GM21619 (cell line): ENCODE results near the gene STRN4.
"Not testable (repeated sequence)": the region's sequence is repeated elsewhere in the genome, so short reads cannot be mapped to it uniquely, and the experiment has no call there.

Experiments
- ATAC-seq: cut with Tn5 transposase; IDR thresholded peaks from one replicate; pipeline ENCODE4 v1.9.1; 2021; ENCODE audit not compliant: unreplicated experiment

The STRN4 gene

DNA sequence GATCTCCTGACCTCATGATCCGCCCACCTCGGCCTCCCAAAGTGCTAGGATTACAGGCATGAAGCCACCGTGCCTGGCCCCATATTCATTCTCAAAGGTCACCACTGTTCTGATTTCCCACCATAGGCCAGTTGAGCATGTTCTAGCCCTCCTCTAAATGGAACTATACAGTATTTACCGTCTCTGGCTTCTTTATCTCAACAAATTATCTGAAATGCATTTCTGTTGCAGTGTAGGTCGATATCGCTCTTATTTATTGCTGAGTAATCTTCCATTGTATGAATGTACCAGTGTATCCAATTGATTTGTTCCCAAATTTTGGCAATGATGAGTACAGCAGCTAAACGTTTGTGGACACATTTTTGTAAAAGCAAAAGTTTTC lies 26.8 kb upstream of the STRN4 start:
- ATAC-seq = no peak

DNA sequence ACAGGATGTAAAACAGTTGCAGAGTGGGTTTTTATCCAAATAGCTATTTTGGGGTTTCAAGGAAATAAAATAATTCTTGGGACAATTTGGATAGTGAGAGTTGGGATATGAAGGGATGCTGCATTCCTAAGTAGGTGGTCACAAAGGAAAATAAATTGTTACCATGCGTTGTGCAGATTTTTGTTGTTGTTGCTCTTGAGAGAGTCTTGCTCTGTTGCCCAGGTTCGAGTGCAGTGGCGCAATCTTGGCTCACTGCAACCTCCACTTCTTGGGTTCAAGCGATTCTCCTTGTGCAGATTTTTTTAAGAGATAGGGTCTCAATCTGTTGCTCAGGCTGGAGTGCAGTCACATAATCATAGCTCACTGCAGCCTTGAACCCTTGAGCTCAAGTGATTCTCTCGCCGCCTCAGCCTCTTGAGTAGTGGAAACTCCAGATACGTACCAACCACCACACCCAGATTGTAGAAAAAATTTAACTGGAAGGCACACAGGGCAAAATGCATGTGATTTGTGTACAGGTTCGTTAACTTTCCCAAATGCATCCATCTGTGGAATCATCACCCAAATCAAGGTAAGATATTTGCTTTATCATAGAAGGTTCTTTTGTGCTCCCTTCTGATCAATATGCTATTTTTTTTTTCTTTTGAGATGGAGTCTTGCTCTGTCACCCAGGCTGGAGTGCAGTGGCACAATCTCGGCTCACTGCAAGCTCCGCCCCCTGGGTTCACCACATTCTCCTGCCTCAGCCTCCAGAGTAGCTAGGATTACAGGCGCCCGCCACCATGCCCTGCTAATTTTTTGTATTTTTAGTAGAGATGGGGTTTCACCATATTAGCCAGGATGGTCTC lies 26.1 kb upstream of the STRN4 start:
- no peak for ATAC-seq

DNA sequence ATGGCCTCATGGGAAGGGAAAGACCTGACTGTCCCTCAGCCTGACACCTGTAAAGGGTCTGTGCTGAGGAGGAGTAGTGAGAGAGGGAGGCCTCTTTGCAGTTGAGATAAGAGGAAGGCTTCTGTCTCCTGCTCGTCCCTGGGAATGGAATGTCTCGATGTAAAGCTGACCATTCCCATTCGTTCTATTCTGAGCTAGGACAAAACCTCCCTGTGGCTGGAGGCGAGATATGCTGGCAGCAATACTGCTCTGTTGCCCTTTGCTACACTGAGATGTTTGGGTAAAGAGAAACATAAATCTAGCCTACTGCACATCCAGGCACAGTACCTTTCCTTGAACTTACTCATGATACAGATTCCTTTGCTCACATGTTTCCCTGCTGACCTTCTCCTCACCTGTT lies 22.5 kb upstream of the STRN4 start:
- not testable (repeated sequence) for ATAC-seq

DNA sequence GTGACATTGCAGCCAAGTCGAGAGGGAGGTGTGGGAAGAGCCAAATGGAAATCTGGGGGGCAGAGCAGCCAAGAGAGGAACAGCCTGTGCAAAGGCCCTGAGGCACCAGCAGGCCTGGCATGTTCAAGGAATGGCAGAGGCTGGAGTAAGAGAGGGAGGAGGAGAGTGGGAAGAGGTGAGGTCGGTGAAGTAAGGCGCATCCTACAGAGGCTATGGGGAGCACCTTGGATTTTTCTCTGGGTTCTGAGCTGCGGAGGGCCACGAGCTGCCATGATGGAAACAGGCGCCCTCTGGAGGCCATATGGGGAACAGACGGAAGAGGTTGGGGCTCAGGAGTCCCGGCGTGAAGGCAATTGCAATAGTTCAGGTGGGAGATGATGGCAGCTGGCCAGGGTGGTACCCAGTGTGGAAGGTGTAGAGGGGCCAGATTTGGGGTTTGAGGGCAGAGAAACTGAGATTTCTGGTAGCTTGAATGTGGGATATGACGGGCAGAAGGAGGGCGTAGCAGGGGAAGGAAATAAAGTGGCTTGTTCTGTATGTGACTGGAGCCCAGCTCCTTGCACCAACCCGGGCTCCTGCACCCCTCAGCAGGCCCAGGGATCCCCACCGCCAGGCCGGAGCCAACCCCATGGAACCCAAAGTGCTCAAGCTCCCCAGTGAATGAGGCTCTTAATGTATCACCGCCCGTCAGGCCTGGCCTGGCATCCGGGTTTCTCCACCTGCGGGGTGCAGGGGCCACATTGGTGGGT lies 20.5 kb upstream of the STRN4 start:
- no peak for ATAC-seq

DNA sequence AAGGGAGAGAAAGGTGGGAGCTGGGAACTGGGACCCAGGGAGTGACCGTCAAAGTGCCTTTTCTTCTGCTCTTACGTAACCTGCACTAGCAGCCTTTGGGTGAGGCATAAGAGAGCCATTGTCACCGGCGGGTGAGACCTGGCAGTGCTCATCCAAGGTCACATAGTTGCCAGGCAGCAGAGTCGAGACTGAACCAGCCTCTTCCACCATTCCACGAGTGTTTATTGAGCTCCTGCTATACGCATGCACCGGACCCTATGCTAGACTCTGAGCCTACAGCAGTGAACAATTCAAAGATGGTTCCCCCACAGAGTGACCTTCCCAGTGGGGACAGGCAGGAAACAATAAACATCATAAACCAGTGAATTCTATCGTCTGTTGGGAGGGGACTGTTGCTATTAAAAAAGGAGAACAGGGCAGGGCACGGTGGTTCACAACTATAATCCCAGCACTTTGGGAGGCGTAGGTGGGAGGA lies 18.6 kb upstream of the STRN4 start:
- ATAC-seq = no peak

DNA sequence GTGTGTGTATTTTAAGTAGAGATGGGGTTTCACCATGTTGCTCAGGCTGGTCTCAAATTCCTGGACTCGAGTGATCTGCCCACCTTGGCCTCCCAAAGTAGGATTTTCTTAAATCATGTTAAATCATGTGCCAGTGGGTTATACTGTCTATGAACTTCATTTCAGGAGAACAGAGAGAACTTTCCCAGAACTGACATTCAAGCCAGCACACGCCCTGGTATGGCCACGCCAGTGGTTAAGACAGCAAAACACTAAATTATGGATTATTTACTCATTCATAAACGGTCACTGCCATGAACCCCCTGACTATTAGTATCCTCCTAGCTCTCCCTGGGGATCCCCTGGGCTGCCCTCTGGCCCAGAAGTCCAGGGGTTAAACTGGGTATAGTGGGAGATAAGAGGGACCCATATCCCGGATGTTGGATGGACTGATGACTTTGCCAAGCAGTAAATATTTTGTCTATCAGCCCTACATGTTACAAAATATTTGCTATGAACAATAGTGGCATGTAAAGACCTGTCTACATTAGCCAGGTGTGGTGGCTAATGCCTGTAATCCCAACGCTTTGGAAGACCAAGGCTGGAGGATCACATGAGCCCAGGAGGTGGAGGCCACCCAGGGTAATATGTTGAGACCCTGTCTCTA lies 16.1 kb upstream of the STRN4 start:
- ATAC-seq = no peak

DNA sequence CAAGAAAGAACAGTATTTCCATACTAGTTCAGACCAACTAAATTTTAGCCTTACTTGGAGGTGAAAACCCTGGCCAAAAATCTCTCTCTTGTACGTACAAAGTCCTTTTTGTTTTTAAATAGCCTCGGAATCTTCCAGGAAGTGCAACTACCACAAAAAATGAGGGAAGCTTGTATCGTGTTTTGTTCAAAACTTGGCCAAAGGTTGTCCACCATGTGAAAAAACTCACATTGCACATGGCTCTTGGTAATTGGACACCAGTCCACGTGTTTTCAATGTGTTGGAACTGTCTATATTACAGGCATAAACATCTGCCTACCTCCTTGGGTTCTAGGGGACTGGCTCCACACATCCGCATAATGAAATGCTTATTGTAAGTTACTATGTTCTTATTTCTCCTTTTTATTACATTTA lies 15.2 kb upstream of the STRN4 start:
- no peak for ATAC-seq

DNA sequence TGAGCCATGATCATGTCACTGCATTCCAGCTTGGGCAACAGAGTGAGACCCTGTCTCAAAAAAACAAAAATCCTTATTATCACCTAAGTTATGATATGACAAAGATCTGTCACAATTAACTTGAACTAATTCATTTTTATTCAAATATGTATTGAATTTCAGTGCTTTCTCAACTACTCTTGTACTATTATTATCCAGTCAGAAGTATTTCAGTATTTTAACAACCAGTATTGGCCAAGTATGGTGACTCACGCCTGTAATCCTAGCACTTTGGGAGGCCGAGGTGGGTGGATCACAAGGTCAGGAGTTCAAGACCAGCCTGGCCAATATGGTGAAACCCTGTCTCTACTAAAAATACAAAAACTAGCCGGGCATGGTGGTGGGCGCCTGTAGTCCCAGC lies 14.6 kb upstream of the STRN4 start:
- ATAC-seq = not testable (repeated sequence)

DNA sequence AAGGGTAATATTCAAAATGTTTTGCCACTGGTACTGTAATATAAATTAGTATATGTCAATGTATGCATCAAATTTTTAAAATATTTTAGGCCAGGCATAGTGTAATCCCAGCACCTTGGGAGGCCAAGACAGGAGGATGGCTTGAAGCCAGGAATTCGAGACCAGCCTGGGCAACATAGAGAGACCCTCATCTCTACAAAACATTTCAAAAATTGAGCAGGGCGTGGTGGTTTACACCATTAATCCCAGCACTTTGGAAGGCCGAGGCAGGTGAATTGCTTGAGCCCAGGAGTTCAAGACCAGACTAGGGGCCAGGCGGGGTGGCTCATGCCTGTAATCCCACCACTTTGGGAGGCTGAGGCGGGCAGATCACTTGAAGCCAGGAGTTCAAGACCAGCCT lies 14.1 kb upstream of the STRN4 start:
- no peak for ATAC-seq

DNA sequence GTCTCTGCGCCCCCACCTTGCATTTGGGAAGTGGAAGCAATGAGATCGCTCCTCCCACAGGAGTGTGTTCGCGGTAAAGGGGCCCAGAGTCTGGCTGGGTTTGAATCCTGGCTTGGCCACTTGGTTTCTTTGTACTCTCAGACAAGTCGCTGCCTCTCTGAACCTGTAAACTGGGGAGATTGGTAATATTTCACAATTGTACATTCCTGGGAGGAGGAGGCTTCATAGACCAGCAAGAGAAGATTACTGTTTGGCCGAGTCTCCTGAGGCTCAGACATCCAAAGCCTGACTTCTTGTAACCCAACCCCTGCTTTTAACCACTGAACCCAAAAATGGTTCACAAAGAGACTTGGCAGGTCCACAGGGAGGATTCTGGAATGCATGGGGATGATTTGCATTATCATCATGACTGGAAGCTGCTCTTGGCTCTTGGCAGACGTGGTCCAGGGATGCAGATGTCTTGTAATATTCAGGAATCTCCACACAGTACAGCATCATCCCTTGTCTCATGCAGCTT lies 13.6 kb upstream of the STRN4 start:
- no peak for ATAC-seq

DNA sequence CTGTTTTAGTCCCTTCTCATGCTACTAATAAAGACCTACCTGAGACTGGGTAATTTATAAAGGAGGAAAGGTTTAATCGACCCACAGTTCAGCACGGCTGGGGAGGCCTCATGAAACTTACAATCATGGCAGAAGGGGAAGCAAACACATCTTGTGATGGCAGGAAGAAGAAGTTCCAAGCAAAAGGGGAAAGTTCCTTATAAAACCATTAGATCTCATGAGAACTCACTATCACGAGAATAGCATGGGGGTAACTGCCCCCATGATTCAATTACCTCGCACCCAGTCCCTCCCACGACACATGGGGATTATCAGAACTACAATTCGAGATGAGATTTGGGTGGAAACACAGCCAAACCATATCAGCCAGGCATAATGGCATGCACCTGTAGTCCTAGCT lies 13.0 kb upstream of the STRN4 start:
- no peak for ATAC-seq

DNA sequence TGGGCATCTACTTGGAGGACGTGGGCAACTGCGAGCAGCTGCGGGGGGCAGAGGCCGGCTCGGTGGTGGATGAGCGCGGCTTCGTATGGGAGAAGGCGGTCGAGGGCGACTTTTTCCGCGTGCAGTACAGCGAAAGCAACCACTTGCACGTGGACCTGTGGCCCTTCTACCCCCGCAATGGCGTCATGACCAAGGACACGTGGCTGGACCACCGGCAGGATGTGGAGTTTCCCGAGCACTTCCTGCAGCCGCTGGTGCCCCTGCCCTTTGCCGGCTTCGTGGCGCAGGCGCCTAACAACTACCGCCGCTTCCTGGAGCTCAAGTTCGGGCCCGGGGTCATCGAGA lies 10.3 kb upstream of the STRN4 start:
- no peak for ATAC-seq

DNA sequence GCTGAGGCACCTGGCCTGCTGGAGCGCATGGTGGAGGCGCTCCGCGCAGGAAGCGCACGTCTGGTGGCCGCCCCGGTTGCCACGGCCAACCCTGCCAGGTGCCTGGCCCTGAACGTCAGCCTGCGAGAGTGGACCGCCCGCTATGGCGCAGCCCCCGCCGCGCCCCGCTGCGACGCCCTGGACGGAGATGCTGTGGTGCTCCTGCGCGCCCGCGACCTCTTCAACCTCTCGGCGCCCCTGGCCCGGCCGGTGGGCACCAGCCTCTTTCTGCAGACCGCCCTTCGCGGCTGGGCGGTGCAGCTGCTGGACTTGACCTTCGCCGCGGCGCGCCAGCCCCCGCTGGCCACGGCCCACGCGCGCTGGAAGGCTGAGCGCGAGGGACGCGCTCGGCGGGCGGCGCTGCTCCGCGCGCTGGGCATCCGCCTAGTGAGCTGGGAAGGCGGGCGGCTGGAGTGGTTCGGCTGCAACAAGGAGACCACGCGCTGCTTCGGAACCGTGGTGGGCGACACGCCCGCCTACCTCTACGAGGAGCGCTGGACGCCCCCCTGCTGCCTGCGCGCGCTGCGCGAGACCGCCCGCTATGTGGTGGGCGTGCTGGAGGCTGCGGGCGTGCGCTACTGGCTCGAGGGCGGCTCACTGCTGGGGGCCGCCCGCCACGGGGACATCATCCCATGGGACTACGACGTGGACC lies 9.7 kb upstream of the STRN4 start:
- ATAC-seq = no peak

DNA sequence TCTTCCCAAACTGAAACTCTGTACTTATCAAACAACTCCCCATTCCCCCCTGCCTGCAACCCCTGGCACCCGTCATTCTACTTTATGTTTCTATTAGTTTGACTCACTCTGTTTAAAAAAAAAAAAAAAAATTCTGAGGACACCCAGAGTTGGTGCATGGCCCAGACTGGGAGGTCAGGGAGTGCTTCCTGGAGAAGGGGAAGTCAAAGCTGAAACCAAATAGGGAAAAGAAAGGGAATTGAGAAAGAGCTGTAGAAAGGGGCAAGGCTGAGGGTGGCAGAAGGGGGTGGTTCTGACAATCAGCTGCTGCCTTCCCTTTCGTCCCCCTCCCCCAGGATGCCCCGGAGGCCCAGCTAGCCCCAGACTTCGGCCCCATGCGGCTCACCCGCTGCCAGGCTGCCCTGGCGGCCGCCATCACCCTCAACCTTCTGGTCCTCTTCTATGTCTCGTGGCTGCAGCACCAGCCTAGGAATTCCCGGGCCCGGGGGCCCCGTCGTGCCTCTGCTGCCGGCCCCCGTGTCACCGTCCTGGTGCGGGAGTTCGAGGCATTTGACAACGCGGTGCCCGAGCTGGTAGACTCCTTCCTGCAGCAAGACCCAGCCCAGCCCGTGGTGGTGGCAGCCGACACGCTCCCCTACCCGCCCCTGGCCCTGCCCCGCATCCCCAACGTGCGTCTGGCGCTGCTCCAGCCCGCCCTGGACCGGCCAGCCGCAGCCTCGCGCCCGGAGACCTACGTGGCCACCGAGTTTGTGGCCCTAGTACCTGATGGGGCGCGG lies 9.0 kb upstream of the STRN4 start:
- no peak for ATAC-seq

DNA sequence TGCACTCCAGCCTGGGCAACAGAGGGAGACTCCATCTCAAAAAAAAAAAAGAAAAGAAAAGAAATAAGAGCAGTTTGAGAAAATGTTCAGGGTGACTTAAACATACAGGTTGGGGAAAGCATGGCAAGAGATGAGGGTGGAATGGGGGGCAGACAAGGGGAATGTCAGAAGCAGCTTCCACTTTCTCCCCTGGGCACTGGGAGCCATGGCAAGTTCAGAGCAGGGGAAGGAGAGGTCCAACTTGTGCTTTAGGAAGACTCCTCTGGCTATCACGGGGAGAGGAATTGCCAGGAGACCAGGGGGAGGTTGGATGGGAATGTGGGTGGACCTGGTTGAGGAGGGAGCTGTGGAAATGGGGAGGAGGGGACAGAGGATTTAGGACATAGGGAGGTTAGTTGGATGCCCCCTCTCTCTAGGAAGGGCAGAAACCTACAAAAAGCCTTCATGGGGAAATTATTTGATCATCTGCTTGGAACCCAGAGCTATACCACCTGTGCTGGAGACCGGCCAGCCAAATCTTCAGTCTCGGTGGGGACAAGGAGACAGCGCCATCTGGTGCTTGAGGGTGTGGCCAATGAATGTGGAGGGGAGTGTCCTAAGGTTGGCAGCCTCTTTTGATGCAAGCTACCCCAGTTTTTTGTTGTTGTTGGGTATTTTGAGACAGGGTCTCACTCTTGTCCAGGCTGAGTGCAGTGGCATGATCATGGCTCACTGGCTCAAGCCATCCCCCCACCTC lies 7.3 kb upstream of the STRN4 start:
- ATAC-seq = no peak

DNA sequence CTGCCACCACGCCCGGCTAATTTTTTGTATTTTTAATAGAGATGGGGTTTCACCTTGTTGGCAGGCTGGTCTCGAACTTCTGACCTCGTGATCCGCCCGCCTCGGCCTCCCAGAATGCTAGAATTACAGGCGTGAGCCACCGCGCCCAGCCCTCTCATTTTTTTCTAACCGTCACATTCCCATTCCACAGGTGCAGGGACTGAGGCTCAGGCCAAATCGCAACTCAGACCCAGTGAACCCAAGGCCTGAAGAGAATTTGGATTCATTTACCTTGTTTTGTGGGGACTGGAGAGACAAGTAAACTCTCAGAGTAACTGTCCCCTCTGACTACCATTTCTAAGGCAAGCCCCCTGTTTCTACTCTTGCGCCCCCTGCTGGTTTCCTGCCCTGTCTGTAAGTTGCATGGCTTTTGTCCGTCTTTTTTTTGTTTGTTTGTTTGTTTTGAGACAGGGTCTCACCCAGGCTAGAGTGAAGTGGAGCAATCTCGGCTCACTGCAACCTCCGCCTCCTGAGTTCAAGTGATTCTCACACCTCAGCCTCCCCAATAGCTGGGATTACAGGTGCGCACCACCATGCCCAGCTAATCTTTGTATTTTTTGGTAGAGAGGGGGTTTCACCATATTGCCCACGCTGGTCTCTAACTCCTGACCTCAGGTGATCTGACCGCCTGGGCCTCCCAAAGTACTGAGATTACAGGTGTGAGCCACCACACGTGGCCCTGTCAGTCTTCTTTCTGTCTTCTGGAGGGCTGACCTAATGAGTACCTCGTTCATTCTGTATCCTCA lies 2.3 kb upstream of the STRN4 start:
- no peak for ATAC-seq

DNA sequence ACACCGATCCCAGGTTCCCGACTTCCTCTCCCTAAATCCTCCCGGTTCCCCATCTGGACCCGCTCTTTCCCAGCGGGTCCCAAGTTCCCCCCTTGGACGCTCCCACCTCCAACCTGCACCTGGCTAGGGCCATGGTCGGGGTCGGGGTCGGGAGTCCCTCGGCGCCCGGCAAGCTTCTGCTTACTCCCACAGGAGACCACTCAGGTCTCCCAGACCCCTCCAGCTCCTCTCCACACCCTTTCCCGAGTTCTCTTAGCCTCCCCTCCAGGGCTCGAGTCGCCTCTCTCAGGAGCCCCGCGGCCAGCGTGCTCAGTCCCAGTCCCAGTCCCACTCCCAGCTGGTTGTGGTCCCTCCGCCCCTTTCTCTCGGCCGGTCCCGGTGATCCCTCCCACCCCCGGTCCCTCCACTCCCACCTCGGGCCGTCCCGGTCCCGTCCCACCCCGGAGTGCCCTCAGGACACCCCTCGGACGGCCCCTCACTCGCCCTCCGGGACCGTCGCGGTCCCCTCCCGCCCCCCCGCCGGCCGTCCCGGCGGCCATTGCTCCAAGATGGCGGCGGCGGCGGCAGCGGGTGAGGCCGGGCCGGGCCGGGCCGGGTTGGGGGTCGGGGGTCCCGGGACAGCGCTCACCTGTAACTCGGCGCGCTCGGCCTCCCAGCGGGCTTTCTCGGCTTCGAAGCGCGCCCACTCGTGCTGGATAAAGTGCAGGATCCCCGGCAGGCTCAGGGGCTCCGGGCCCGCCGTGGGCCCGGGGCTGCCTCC lies 549 bp downstream of the STRN4 start, which contains the start of gene FKRP:
Gene FKRP, plus strand, starts transcription at position 537 of the 760 bp plus-strand sequence. CDS start 9,394 bp downstream, outside the sequence.
- no peak for ATAC-seq

DNA sequence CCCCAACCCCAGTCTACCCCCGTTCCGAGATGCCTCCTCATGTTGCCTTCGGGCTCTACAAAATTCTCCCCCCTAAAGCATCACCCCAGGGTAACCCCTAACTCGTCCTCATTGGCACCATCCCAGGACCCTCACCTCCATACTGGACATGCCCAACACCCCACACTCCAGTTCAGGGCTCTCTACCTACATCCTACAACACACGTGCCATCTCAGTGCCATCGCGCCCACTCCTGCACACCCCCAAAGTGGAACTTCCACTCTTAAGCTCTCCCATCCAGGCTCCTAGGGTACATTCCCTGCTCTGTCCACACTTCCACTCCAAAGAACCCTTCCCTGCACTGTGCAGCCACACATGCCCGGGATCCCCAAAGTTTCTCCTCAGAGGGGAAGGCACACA lies 1.2 kb downstream of the STRN4 start:
- no peak for ATAC-seq
